ENCODE results near the gene SRC. TPM values are rescaled to one million over a fixed set of nuclear protein-coding genes. Genes with fewer than 3 reads are reported as not detected.

Gene SRC
- total RNA-seq, 4 donors from 2014 or later: 17.1 to 23.7 (median 17.8) TPM

GRCh38 chr20:37418591-37419109 is 72.7 kb downstream of the SRC start:
- no peak for TF ChIP-seq POLR2A (IDR thresholded peaks at IDR 0.05)
- TF ChIP-seq CTCF (IDR thresholded peaks at IDR 0.05): no peak
- Histone ChIP-seq H3K4me1 (no peaks in the 10 kb centered on the region), H3K9me3 (no peaks in the 10 kb centered on the region), H3K27me3 (no peaks in the 10 kb centered on the region), H3K27ac (no peak overlapping the region), H3K4me3 (replicated peaks in 1 of 3) (no peak overlapping the region), H3K36me3 (no peaks in the 10 kb centered on the region)
- 51% methylated on average over 2 of the region's 2 CpGs for WGBS, 2 donors
- DNase-seq: no peak
- intact Hi-C loops (cut with DNase I): no loop called here

- Histone ChIP-seq H3K4me3 (replicated peaks in 1 of 3) (no peak overlapping the region), H3K27me3 (no peaks in the 10 kb centered on the region), H3K9me3 (no peaks in the 10 kb centered on the region), H3K27ac (no peak overlapping the region), H3K4me1 (no peaks in the 10 kb centered on the region), H3K36me3 (no peaks in the 10 kb centered on the region)
- no peak for TF ChIP-seq POLR2A (IDR thresholded peaks at IDR 0.05)
- no peak for TF ChIP-seq CTCF (IDR thresholded peaks at IDR 0.05)
- no peak for DNase-seq
- intact Hi-C loops (cut with DNase I): no loop called here
- 91 to 94% methylated on average over 3 of the region's 3 CpGs for WGBS, 2 donors
Measured at GRCh38 chr20:37419307-37419706, 73.4 kb downstream of the SRC start.

GRCh38 chr20:37419774-37420542 is 74.0 kb downstream of the SRC start:
- DNase-seq: no peak
- TF ChIP-seq CTCF (IDR thresholded peaks at IDR 0.05) (no peak), POLR2A (IDR thresholded peaks at IDR 0.05) (no peak)
- Histone ChIP-seq H3K36me3 (no peaks in the 10 kb centered on the region), H3K27ac (no peak overlapping the region), H3K4me3 (replicated peaks in 1 of 3) (no peak overlapping the region), H3K27me3 (no peaks in the 10 kb centered on the region), H3K9me3 (no peaks in the 10 kb centered on the region), H3K4me1 (no peaks in the 10 kb centered on the region)
- intact Hi-C loops (cut with DNase I): no loop called here
- 71 to 77% methylated on average over 13 of the region's 13 CpGs for WGBS, 2 donors

- WGBS, 2 donors: 85 to 90% methylated on average over 13 of the region's 13 CpGs
- intact Hi-C loops (cut with DNase I): no loop called here
- H3K9me3 ChIP-seq: no peaks in the 10 kb centered on the region
- TF ChIP-seq POLR2A (IDR thresholded peaks at IDR 0.05): no peak
- no peak for TF ChIP-seq CTCF (IDR thresholded peaks at IDR 0.05)
- DNase-seq: no peak
- no peak overlapping the region for H3K4me3 ChIP-seq (replicated peaks in 1 of 3)
- H3K36me3 ChIP-seq: no peaks in the 10 kb centered on the region
- no peaks in the 10 kb centered on the region for H3K4me1 ChIP-seq
- no peaks in the 10 kb centered on the region for H3K27me3 ChIP-seq
- no peak overlapping the region for H3K27ac ChIP-seq
Measured at GRCh38 chr20:37420610-37421009, 74.7 kb downstream of the SRC start.

All from thyroid gland (tissue), 4 donors.